Mesothelial cell of epicardium (in vitro differentiated cells): ENCODE measurements around the gene ZNF438. TPM values are rescaled to one million over a fixed set of nuclear protein-coding genes. Genes with fewer than 3 reads are reported as not detected.

ENCODE experiments used
- DNase-seq, 2 experiments: peaks; one replicate each; pipeline ENCODE4 v3.0.0; 2021; ENCODE audit warnings: low spot score in 2 of 2; ENCODE audit not compliant: unreplicated experiment in 2 of 2
- H3K27ac Mint-ChIP-seq: 2 replicates; pipeline ENCODE4 v1.8.0; 2021; ENCODE audit warnings: mixed read lengths
- H3K27me3 Mint-ChIP-seq: 2 replicates; pipeline ENCODE4 v1.8.0; 2021; ENCODE audit warnings: low read depth, mixed read lengths
- H3K36me3 Mint-ChIP-seq: 2 replicates; pipeline ENCODE4 v1.8.0; 2021; ENCODE audit warnings: mixed read lengths
- H3K4me1 Mint-ChIP-seq: 2 replicates; pipeline ENCODE4 v1.8.0; 2021; ENCODE audit warnings: mixed read lengths
- H3K4me3 Mint-ChIP-seq: 2 replicates; pipeline ENCODE4 v1.8.0; 2021; ENCODE audit warnings: mild to moderate bottlenecking, moderate library complexity, mixed read lengths
- H3K9me3 Mint-ChIP-seq: 2 replicates; pipeline ENCODE4 v1.8.0; 2021; ENCODE audit warnings: mixed read lengths
- total RNA-seq: library from RNA; stranded (reverse); gene quantifications from 3 replicates; pipeline ENCODE4 v1.2.1, GENCODE V29; 2021
- TF ChIP-seq, protein P1 (sequence below): fragments of 200-600 bp; sonication (generic); IDR thresholded peaks from one replicate; pipeline ENCODE4 v1.5.0; 2021; ENCODE audit warnings: antibody characterized with exemption; ENCODE audit not compliant: unreplicated experiment

Gene ZNF438
- total RNA-seq, 1 donor from 2014 or later: 6.0 TPM

DNA sequence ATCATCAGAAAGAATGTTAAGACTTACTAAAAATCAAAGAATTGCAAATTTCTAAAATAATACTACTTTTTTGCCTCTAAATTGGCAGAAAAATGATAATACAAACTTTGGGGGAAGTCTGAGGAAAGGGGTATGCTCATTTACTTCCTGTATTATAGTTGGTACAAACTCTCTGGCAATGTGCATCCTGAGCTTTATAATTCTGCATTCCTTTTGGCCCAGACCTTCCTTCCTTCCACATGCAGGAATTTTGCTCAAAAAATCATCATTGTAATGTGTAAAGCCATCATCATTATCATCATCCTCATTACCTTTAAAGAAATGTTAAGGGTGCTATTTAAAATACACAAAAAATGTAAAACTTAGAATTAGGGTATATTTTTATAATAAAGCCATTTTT is 148.5 kb downstream of the ZNF438 start:
- H3K36me3 Mint-ChIP-seq: no peaks in the 10 kb centered on the region
- H3K4me3 Mint-ChIP-seq: no peak overlapping the region
- no peak for DNase-seq
- TF ChIP-seq, protein P1, sequence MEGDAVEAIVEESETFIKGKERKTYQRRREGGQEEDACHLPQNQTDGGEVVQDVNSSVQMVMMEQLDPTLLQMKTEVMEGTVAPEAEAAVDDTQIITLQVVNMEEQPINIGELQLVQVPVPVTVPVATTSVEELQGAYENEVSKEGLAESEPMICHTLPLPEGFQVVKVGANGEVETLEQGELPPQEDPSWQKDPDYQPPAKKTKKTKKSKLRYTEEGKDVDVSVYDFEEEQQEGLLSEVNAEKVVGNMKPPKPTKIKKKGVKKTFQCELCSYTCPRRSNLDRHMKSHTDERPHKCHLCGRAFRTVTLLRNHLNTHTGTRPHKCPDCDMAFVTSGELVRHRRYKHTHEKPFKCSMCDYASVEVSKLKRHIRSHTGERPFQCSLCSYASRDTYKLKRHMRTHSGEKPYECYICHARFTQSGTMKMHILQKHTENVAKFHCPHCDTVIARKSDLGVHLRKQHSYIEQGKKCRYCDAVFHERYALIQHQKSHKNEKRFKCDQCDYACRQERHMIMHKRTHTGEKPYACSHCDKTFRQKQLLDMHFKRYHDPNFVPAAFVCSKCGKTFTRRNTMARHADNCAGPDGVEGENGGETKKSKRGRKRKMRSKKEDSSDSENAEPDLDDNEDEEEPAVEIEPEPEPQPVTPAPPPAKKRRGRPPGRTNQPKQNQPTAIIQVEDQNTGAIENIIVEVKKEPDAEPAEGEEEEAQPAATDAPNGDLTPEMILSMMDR: no peak
- H3K27me3 Mint-ChIP-seq: no peaks in the 10 kb centered on the region
- H3K9me3 Mint-ChIP-seq: peaks cover 8% of the 10 kb centered on the region
- H3K4me1 Mint-ChIP-seq: no peaks in the 10 kb centered on the region
- no peak overlapping the region for H3K27ac Mint-ChIP-seq

DNA sequence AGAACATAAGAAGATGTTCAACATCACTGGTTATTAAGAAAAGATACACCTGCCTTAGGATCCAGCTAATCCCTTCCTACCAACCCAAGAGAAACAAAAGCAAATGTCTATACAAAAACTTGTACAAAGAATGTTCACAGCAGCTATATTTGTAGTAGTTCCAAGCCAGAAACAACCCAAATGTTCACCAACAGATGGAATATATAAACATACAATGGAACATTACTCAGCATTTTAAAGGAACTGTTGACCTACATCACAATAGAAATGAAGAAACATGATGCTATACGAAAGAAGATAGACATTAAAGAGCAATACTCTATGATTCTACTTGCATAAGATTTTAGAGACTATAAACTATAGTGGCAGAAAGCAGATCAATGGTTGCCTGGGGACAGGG is 149.4 kb downstream of the ZNF438 start:
- no peak overlapping the region for H3K27ac Mint-ChIP-seq
- H3K4me1 Mint-ChIP-seq: no peaks in the 10 kb centered on the region
- H3K27me3 Mint-ChIP-seq: no peaks in the 10 kb centered on the region
- peaks cover 4% of the 10 kb centered on the region for H3K9me3 Mint-ChIP-seq
- TF ChIP-seq, protein P1: no peak
- no peak for DNase-seq
- no peaks in the 10 kb centered on the region for H3K36me3 Mint-ChIP-seq
- no peak overlapping the region for H3K4me3 Mint-ChIP-seq

DNA sequence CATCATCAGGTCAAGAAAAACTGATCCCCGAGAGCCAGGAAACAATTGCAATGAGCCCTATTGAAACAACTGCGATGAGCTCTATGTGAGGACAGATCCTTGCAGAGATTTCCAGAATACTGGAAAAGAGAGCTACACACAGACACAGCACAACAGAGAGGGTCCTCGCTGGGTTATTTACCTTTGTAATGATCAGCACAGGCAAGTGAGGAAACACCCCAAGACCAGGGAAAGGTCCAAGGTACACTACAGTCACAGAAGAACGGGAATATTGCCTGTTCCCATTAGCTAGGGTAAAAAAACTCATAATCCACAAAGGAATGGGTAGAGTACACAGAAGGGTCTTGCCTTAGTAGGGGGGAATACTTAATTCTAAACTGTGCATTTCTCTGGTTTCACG is 152.7 kb downstream of the ZNF438 start:
- no peaks in the 10 kb centered on the region for H3K27me3 Mint-ChIP-seq
- no peaks in the 10 kb centered on the region for H3K36me3 Mint-ChIP-seq
- no peaks in the 10 kb centered on the region for H3K4me1 Mint-ChIP-seq
- no peak overlapping the region for H3K27ac Mint-ChIP-seq
- no peak overlapping the region for H3K4me3 Mint-ChIP-seq
- H3K9me3 Mint-ChIP-seq: peaks cover 4% of the 10 kb centered on the region
- no peak for DNase-seq
- TF ChIP-seq, protein P1: no peak

DNA sequence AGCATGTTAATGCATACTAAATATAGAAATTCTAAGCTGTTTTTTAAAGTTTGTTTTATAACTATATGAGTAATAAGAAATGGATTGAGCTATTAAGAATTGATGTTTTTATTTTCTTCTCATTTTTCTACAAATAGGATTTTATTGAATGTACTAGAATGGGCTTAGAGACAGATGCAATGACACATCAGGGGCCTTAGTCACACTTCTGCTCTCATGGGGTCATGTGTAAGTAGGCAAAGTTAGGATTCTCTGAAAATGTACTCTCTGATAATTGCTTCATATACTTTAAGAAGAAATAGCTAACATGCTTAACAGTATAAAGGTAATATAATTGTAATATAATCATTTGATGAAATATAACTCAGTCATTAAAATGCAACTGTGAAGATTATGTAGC is 154.6 kb downstream of the ZNF438 start:
- DNase-seq: no peak
- Mint-ChIP-seq H3K9me3 (peaks cover 4% of the 10 kb centered on the region), H3K4me1 (no peaks in the 10 kb centered on the region), H3K27me3 (no peaks in the 10 kb centered on the region), H3K4me3 (no peak overlapping the region), H3K36me3 (no peaks in the 10 kb centered on the region), H3K27ac (no peak overlapping the region)
- TF ChIP-seq, protein P1: no peak

DNA sequence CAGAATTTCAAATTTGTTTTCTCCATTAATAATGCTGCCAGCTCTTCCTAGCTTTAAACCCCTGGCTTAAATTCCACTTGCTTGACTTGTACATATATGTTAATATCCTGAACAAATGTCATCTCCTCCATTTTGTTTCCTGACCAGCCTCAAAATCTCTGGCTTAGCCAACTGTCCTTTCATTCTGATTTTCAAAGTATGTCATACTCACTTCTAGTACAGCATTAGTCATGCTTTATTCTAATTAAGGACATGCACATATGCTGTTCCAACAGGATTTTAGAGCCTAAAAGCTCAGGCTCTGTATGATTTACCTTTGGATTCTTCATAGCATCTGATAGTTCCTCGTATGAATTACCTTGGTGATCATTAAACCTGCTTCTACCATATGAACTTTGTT is 158.3 kb downstream of the ZNF438 start:
- no peak for DNase-seq
- no peak overlapping the region for H3K4me3 Mint-ChIP-seq
- TF ChIP-seq, protein P1: no peak
- no peaks in the 10 kb centered on the region for H3K36me3 Mint-ChIP-seq
- no peaks in the 10 kb centered on the region for H3K27me3 Mint-ChIP-seq
- H3K9me3 Mint-ChIP-seq: no peaks in the 10 kb centered on the region
- no peak overlapping the region for H3K27ac Mint-ChIP-seq
- peaks cover 17% of the 10 kb centered on the region for H3K4me1 Mint-ChIP-seq

DNA sequence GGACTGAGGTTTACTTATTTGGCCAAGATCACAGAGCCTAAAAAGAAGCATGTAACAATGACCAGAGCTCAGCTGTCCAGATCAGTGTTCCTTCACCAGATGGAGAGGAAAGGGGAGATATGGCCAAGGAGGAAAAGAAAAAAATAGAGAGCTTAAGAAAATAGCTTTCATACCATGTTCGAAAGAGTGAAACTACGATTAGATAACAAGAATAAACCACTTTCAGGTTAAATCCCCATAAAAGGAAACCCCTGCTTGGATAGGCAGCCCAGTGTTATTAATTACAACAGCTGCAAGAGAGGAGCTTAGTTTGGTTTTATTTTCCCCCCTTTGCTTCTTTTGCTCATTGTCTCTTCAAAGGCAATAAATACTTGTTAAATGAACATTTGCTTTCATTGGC is 160.8 kb downstream of the ZNF438 start:
- peaks cover 17% of the 10 kb centered on the region for H3K4me1 Mint-ChIP-seq
- no peak overlapping the region for H3K4me3 Mint-ChIP-seq
- H3K27ac Mint-ChIP-seq: peak overlapping the region; percentile 32
- H3K27me3 Mint-ChIP-seq: no peaks in the 10 kb centered on the region
- H3K36me3 Mint-ChIP-seq: peaks cover 4% of the 10 kb centered on the region
- TF ChIP-seq, protein P1: no peak
- H3K9me3 Mint-ChIP-seq: peaks cover 8% of the 10 kb centered on the region
- DNase-seq: no peak
